Measurements from ENCODE around the gene TOM1L2.

TOM1L2 gene

GRCh38 chr17:17847118-17847689 lies 125.0 kb downstream of the TOM1L2 start:
- DNase-seq (ENCODE audit: low read depth), result no peak

- no peak for DNase-seq (ENCODE audit: low read depth)
Measured at GRCh38 chr17:17846645-17847044, 125.6 kb downstream of the TOM1L2 start.

GRCh38 chr17:17846003-17846402 lies 126.2 kb downstream of the TOM1L2 start:
- DNase-seq (ENCODE audit: low read depth), result no peak

- DNase-seq (ENCODE audit: low read depth), result no peak
Measured at GRCh38 chr17:17845046-17845775, 127.0 kb downstream of the TOM1L2 start.

- no peak for DNase-seq (ENCODE audit: low read depth)
Measured at GRCh38 chr17:17844500-17844899, 127.7 kb downstream of the TOM1L2 start.

GRCh38 chr17:17844079-17844478 lies 128.1 kb downstream of the TOM1L2 start:
- DNase-seq (ENCODE audit: low read depth), result no peak

GRCh38 chr17:17843096-17843495 lies 129.1 kb downstream of the TOM1L2 start:
- DNase-seq (ENCODE audit: low read depth), result no peak

- DNase-seq (ENCODE audit: low read depth), result no peak
Measured at GRCh38 chr17:17842111-17842876, 129.9 kb downstream of the TOM1L2 start.

GRCh38 chr17:17841601-17842025 lies 130.6 kb downstream of the TOM1L2 start:
- no peak for DNase-seq (ENCODE audit: low read depth)

GRCh38 chr17:17840751-17841591 lies 131.2 kb downstream of the TOM1L2 start:
- DNase-seq (ENCODE audit: low read depth), result no peak

- peak; percentile 76 for DNase-seq (ENCODE audit: low read depth)
Measured at GRCh38 chr17:17839791-17840707, 132.2 kb downstream of the TOM1L2 start.

GRCh38 chr17:17837966-17838962 lies 133.9 kb downstream of the TOM1L2 start:
- DNase-seq (ENCODE audit: low read depth), result no peak

GRCh38 chr17:17837380-17837821 lies 134.8 kb downstream of the TOM1L2 start:
- DNase-seq (ENCODE audit: low read depth), result no peak

GRCh38 chr17:17836818-17837379 lies 135.3 kb downstream of the TOM1L2 start, which contains the start of gene SREBF1:
Gene SREBF1, minus strand, starts transcription at chr17:17836986. Its CDS starts 169 bp downstream, at chr17:17836817.
- DNase-seq (ENCODE audit: low read depth), result peak; percentile 41

- peak; percentile 95 for DNase-seq (ENCODE audit: low read depth)
Measured at GRCh38 chr17:17836250-17836817, 135.9 kb downstream of the TOM1L2 start.

- DNase-seq (ENCODE audit: low read depth), result no peak
Measured at GRCh38 chr17:17835415-17836249, 136.6 kb downstream of the TOM1L2 start.

- DNase-seq (ENCODE audit: low read depth), result no peak
Measured at GRCh38 chr17:17834974-17835373, 137.2 kb downstream of the TOM1L2 start.
